Posterior cingulate gyrus (tissue), 11 donors: Measurements from ENCODE around the gene ATP6V1A.
"Not testable (repeated sequence)": the region's sequence is repeated elsewhere in the genome, so short reads cannot be mapped to it uniquely, and the experiment has no call there.

Experiments
- DNase-seq, 10 donors: peaks; one replicate each; pipeline versions ENCODE4 v3.0.0 to v3.0.0-alpha.2; 2020 to 2021; ENCODE audit warnings: mixed read lengths in 3 of 10
- intact Hi-C: fragments of 100-400 bp; cut with DNase I; formaldehyde crosslinking; loops from one replicate; pipeline ENCODE4 v1.15.1; 2023

Gene ATP6V1A

GRCh38 chr3:113802795-113803455, 56.1 kb downstream of the ATP6V1A start:
- intact Hi-C loops = no loop called here

GRCh38 chr3:113804661-113805060, 57.8 kb downstream of the ATP6V1A start:
- intact Hi-C loops = no loop called here
- no peak for DNase-seq

More at GRCh38 chr3:113802795-113803455, 56.1 kb downstream of the ATP6V1A start:
- DNase-seq = no peak

- intact Hi-C loops = no loop called here
- DNase-seq = no peak
Measured at GRCh38 chr3:113805249-113805648, 58.4 kb downstream of the ATP6V1A start.

GRCh38 chr3:113812854-113813253, 66.0 kb downstream of the ATP6V1A start:
- DNase-seq = no peak
- intact Hi-C loops = no loop called here

GRCh38 chr3:113819866-113820265, 73.0 kb downstream of the ATP6V1A start:
- DNase-seq = peak in 1 of 10 donors; percentile 38
- intact Hi-C loops = no loop called here

GRCh38 chr3:113825090-113825489, 78.3 kb downstream of the ATP6V1A start:
- intact Hi-C loops = no loop called here

GRCh38 chr3:113828600-113828999, 81.8 kb downstream of the ATP6V1A start:
- intact Hi-C loops = no loop called here
- no peak for DNase-seq

More at GRCh38 chr3:113825090-113825489, 78.3 kb downstream of the ATP6V1A start:
- no peak for DNase-seq

GRCh38 chr3:113829576-113830354, 82.9 kb downstream of the ATP6V1A start:
- no peak for DNase-seq
- intact Hi-C loops = no loop called here

- intact Hi-C loops = no loop called here
Measured at GRCh38 chr3:113831103-113831355, 84.2 kb downstream of the ATP6V1A start.

GRCh38 chr3:113832477-113833164, 85.8 kb downstream of the ATP6V1A start:
- intact Hi-C loops = no loop called here
- no peak for DNase-seq

More at GRCh38 chr3:113831103-113831355, 84.2 kb downstream of the ATP6V1A start:
- no peak for DNase-seq

- DNase-seq = no peak
- intact Hi-C loops = loop anchor here (5.0 kb wide), 1 partner anchor 98 kb away; no protein-coding TSS in a partner anchor
Measured at GRCh38 chr3:113834983-113835382, 88.1 kb downstream of the ATP6V1A start.

- intact Hi-C loops = loop anchor here (5.0 kb wide), 1 partner anchor 101 kb away; no protein-coding TSS in a partner anchor
- peak; percentile 74 to 98 (median 88) for DNase-seq
Measured at GRCh38 chr3:113838631-113839209, 91.9 kb downstream of the ATP6V1A start, which contains the start of gene GRAMD1C. GRAMD1C (plus strand) TSS chr3:113838788; CDS start chr3:113838910, 122 bp downstream.

GRCh38 chr3:113839551-113839950, 92.7 kb downstream of the ATP6V1A start:
- DNase-seq = no peak
- intact Hi-C loops = loop anchor here (5.0 kb wide), 1 partner anchor 102 kb away; no protein-coding TSS in a partner anchor

GRCh38 chr3:113844622-113845222, 97.9 kb downstream of the ATP6V1A start:
- intact Hi-C loops = no loop called here
- no peak for DNase-seq

- DNase-seq = no peak
- intact Hi-C loops = no loop called here
Measured at GRCh38 chr3:113847247-113847646, 100.4 kb downstream of the ATP6V1A start.

GRCh38 chr3:113847664-113848461, 101.0 kb downstream of the ATP6V1A start:
- no peak for DNase-seq
- intact Hi-C loops = no loop called here

GRCh38 chr3:113849071-113849470, 102.2 kb downstream of the ATP6V1A start:
- DNase-seq, intact Hi-C loops: not testable (repeated sequence)

- DNase-seq, intact Hi-C loops: not testable (repeated sequence)
Measured at GRCh38 chr3:113849841-113850240, 103.0 kb downstream of the ATP6V1A start.

GRCh38 chr3:113850391-113850790, 103.6 kb downstream of the ATP6V1A start:
- intact Hi-C loops, DNase-seq: not testable (repeated sequence)
